ENCODE results near the gene ADAP1.
"Not testable (repeated sequence)": the region's sequence is repeated elsewhere in the genome, so short reads cannot be mapped to it uniquely, and the experiment has no call there.

ADAP1 gene

GRCh38 chr7:974172-974571, 19.7 kb upstream of the ADAP1 start:
- DNase-seq = no peak

- DNase-seq = no peak
Measured at GRCh38 chr7:973312-973711, 18.8 kb upstream of the ADAP1 start.

- no peak for DNase-seq
Measured at GRCh38 chr7:972676-973309, 18.3 kb upstream of the ADAP1 start.

GRCh38 chr7:972110-972509, 17.6 kb upstream of the ADAP1 start:
- no peak for DNase-seq

GRCh38 chr7:970744-971143, 16.3 kb upstream of the ADAP1 start:
- DNase-seq = no peak

- no peak for DNase-seq
Measured at GRCh38 chr7:969403-969802, 14.9 kb upstream of the ADAP1 start.

- no peak for DNase-seq
Measured at GRCh38 chr7:968205-969105, 14.0 kb upstream of the ADAP1 start.

GRCh38 chr7:967361-968082, 13.0 kb upstream of the ADAP1 start:
- no peak for DNase-seq

- DNase-seq = no peak
Measured at GRCh38 chr7:966291-967069, 12.0 kb upstream of the ADAP1 start.

- DNase-seq = no peak
Measured at GRCh38 chr7:964401-965231, 10.1 kb upstream of the ADAP1 start.

GRCh38 chr7:963236-964078, 9.0 kb upstream of the ADAP1 start:
- no peak for DNase-seq

GRCh38 chr7:962401-963081, 8.1 kb upstream of the ADAP1 start:
- DNase-seq = no peak

- no peak for DNase-seq
Measured at GRCh38 chr7:961546-962400, 7.3 kb upstream of the ADAP1 start.

GRCh38 chr7:960972-961371, 6.5 kb upstream of the ADAP1 start:
- not testable (repeated sequence) for DNase-seq

GRCh38 chr7:960269-960871, 5.9 kb upstream of the ADAP1 start:
- no peak for DNase-seq

- not testable (repeated sequence) for DNase-seq
Measured at GRCh38 chr7:959740-960139, 5.3 kb upstream of the ADAP1 start.

- no peak for DNase-seq
Measured at GRCh38 chr7:959271-959670, 4.8 kb upstream of the ADAP1 start.

GRCh38 chr7:958221-959200, 4.0 kb upstream of the ADAP1 start:
- no peak for DNase-seq
